Transverse colon (tissue), 4 donors: ENCODE results near the gene MAN2A1.

Experiments used
- EP300 ChIP-seq: sonication (generic); formaldehyde crosslinking; IDR thresholded peaks from one replicate; pipeline ENCODE4 v1.6.1; 2017; ENCODE audit warnings: antibody characterized with exemption, low read depth
- POLR2AphosphoS5 ChIP-seq, 3 donors: sonication (generic); formaldehyde crosslinking; IDR thresholded peaks; one replicate each; pipeline ENCODE4 v1.6.1; 2016; ENCODE audit warnings: antibody characterized with exemption in 3 of 3
- TF ChIP-seq, protein P1 (sequence below), 5 experiments: fragments of 200-600 bp in 3 of 5; fragments of 450-650 bp in 2 of 5; sonication (generic) in 3 of 5; IDR thresholded peaks; 1 replicate in 2 of 5; 2 replicates in 3 of 5; pipeline ENCODE4 v1.5.1; 2016 to 2017; ENCODE audit warnings: antibody characterized with exemption in 5 of 5, inconsistent platforms in 3 of 5, mild to moderate bottlenecking in 2 of 5, moderate library complexity in 1 of 5

DNA sequence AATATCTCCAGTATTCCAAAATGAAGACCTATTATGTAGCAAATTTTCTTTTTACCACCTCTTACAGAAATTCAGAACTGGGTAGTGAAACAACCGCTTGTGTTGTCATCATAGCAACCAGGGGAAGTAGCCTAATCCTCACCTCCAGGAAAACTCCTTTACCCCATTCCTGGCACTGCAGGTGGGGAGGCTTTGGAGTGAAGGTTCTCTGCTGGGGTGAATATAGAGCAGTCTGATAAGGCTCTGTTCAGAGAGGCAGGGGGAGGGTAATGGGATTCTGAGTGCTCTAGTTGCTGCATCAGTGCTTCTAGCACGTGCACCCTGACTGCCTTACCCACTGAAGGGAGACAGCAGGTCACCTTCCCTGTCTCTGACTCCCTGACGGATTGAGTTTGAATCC lies 116.2 kb downstream of the MAN2A1 start:
- TF ChIP-seq, protein P1, sequence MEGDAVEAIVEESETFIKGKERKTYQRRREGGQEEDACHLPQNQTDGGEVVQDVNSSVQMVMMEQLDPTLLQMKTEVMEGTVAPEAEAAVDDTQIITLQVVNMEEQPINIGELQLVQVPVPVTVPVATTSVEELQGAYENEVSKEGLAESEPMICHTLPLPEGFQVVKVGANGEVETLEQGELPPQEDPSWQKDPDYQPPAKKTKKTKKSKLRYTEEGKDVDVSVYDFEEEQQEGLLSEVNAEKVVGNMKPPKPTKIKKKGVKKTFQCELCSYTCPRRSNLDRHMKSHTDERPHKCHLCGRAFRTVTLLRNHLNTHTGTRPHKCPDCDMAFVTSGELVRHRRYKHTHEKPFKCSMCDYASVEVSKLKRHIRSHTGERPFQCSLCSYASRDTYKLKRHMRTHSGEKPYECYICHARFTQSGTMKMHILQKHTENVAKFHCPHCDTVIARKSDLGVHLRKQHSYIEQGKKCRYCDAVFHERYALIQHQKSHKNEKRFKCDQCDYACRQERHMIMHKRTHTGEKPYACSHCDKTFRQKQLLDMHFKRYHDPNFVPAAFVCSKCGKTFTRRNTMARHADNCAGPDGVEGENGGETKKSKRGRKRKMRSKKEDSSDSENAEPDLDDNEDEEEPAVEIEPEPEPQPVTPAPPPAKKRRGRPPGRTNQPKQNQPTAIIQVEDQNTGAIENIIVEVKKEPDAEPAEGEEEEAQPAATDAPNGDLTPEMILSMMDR (IDR thresholded peaks at IDR 0.05) = no peak
- no peak for TF ChIP-seq EP300
- no peak for TF ChIP-seq POLR2AphosphoS5 (IDR thresholded peaks at IDR 0.05)
